ENCODE data around the gene ABCG4. TPM values are rescaled to one million over a fixed set of nuclear protein-coding genes. Genes with fewer than 3 reads are reported as not detected.

Gene ABCG4
- 0.08 and 0.23 TPM in 2 replicates for total RNA-seq

GRCh38 chr11:119149018-119149785 lies at the start of gene ABCG4:
Gene ABCG4, plus strand, starts transcription at chr11:119149052. Its CDS starts 914 bp downstream, at chr11:119149966.

DNA sequence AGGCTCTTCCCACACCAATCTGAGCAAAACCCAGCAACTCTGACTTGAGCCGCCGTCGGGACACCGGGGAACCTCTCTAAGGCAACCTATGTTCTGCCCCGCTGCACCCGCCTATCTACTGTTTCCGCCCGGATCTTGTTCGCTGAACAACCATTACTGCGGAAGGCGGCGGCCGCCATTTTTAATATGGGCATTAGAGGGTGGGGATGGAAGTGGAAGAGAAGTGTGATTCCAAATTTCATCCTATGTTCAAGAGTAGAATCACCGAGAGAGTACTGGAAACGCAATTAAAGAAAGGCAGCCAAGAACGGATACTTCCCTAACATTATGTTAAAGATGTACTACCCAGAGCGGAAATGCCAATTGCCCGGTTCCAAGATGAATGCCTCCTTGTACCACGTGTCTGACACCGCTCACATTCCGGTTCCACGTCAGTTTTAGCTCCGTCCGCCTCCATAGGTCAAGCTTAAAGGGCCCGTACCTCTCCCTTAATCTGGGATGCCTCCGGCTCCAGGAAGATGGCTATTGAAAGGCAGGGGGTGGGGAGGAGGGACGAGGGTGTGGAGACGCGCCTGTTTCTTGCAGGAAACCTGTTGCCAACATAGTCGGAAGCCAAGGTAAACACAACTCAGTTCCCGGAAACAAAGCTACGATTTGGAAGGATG lies 47.0 kb upstream of the ABCG4 start, which contains the start of gene DPAGT1:
TSS of gene DPAGT1 (minus strand) at position 95 of the 665 bp plus-strand sequence. CDS start 198 bp downstream, outside the sequence.

DNA sequence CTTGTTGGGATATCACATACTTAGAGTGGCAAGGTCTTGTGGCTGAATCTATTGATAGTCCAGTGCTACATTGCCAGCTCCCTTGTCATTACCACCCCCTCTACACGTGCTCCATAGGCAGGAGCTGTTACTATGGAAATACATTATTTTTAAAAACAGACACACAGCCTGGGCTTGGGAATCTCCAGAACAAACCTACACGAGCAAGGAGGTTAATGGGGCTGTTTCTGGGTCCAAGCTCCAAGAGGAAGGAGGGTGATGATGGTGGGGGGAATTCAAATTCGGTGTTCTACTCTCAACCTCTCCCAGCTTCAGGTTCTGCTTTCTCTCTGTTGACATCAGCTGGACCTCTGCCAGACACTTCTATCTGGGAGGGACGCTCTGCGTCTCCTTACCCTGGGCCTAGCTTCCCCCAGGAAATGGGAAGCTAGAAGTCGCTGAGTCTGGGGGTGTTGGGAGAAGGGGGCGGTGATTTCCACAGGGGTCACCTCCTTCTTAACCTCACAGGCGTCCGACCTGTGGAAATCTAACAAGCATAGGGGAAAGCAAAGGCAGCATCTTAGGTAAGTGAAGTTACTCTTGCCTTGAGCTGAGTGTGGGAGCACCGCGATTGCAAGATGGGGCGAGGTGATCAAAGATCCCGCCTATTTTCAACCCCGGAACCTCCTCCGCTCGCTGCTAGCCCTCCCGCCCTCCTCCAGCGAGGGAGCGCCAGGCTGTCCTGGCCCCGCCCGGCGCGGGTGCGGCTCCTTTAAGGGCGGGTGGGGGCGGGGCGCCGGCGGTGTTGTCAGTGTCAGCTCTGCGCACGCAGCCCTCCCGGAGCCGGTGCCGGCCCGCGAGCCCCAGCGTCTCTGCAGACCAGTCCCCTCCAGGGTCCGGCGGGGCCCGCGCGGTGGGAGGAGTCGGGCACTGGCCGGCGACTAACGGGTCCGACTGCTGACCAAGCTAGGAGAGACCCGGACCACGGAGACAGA lies 42.0 kb upstream of the ABCG4 start, which contains the start of gene C2CD2L:
TSS of gene C2CD2L (plus strand) at position 781 of the 974 bp plus-strand sequence. CDS start 398 bp downstream, outside the sequence.

GRCh38 chr11:119121008-119121810 lies 27.6 kb upstream of the ABCG4 start, which contains the start of gene HINFP:
Gene HINFP, plus strand, starts transcription at chr11:119121580. Its CDS starts 5,365 bp downstream, at chr11:119126945.

DNA sequence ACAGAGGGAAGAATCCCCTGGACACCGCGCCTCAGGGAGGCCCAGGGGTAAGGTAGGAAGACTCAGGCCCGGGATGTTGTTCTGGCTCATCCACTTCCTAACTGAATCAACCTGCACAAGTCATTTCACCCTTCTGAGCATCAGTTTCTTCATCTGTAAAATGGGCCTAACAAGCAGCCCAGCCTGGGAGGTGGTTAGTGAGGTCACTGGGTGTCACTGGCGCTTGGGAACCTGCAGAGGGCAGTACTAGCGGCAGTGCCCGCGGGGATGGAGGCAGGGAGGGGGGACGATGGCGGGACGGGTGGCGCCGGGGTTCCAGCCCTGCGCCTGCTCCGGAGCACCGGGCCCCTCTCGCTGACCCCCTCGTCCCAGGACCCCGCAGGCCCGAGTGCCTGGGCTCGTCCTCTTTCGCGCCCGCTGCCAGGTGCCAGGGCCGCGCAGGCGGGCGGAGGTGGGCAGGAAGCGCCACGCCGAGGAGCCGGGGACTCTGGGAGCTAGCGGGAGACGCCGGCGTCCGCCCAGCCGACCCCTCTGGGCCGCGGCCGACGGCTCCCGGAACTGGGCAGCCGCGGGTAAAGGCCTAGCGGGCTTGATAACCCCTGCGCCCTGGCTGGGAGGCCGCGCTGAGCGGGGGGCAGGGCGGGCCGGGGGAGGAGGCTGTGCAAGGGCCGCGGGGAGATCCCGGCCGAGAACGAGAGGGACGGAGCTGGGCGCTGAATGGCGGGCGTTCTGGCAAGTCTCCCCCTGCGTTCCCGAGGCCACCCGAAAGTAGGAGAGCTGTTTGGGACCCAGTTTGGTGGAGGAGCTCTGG lies 19.8 kb downstream of the ABCG4 start, which contains the start of gene NLRX1:
TSS of gene NLRX1 (plus strand) at position 255 of the 811 bp plus-strand sequence. CDS start 2,679 bp downstream, outside the sequence.

DNA sequence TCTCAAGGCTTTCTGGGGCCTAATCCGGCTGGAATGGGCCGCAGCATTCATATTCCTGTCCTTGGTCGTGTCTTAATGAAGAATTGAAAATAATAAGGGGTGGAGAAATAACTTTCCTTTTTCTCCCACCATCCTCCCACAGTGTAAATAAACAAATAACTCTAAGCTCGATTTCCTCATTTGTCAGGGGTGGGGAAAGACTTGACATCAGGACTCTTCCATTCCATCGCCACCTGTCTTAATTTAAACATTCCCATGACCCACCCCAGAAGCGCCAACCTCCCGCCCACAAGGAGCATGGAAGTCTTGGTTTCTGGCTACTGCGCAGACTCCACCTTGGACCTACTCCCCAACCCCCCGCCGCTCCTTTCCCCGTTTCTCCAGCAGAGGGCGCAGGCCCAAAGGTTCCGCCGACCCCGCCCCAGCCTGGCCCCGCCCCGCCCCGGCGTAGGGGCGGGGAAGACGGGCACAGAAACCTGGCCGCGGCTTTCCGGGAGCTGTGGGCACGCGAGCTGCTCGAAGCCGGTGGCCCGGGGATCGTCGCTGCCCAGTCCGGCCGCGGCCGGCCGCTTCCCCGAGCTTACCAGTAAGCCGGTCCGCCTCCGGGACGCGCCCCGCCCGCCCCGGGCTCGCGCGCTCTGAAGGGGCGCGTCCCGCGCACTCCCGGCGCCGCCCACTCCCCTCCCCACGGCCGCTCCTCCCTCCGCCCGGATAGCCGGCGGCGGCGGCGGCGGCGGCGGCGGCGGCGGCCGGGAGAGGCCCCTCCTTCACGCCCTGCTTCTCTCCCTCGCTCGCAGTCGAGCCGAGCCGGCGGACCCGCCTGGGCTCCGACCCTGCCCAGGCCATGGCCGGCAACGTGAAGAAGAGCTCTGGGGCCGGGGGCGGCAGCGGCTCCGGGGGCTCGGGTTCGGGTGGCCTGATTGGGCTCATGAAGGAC lies 57.0 kb downstream of the ABCG4 start, which contains the start of gene CBL:
TSS of gene CBL (plus strand) at position 766 of the 937 bp plus-strand sequence. CDS start at position 845, 79 bp downstream.

Other genes with a start within 250 kb of the ABCG4 start
- gene BCL9L, start 223.1 kb upstream of the ABCG4 start, total RNA-seq = 23.8 and 25.0 TPM in 2 replicates
- 0.30 TPM in 1 of 2 replicates, not detected in the other for gene UPK2, start 192.8 kb upstream of the ABCG4 start, total RNA-seq
- not detected in 2 replicates for gene FOXR1, start 177.3 kb upstream of the ABCG4 start, total RNA-seq
- 5.2 and 7.8 TPM in 2 replicates for gene CENATAC, start 150.9 kb upstream of the ABCG4 start, total RNA-seq
- gene RPS25, start 130.7 kb upstream of the ABCG4 start, total RNA-seq = 2,303 and 2,652 TPM in 2 replicates
- 85.4 and 97.8 TPM in 2 replicates for gene TRAPPC4, start 130.3 kb upstream of the ABCG4 start, total RNA-seq
- gene SLC37A4, start 118.2 kb upstream of the ABCG4 start, total RNA-seq = 22.0 and 24.0 TPM in 2 replicates
- gene HYOU1, start 91.8 kb upstream of the ABCG4 start, total RNA-seq = 214 and 216 TPM in 2 replicates
- 14.7 and 17.1 TPM in 2 replicates for gene VPS11, start 81.2 kb upstream of the ABCG4 start, total RNA-seq
- gene HMBS, start 64.2 kb upstream of the ABCG4 start, total RNA-seq = 22.5 and 29.3 TPM in 2 replicates
- gene DPAGT1, start 47.2 kb upstream of the ABCG4 start, total RNA-seq = 27.2 and 32.5 TPM in 2 replicates
- 4.5 and 7.3 TPM in 2 replicates for gene C2CD2L, start 41.7 kb upstream of the ABCG4 start, total RNA-seq
- 8.4 and 13.1 TPM in 2 replicates for gene HINFP, start 27.5 kb upstream of the ABCG4 start, total RNA-seq
- 13.6 and 18.8 TPM in 2 replicates for gene NLRX1, start 19.7 kb downstream of the ABCG4 start, total RNA-seq
- gene NHERF4, start 36.4 kb downstream of the ABCG4 start, total RNA-seq = 0.16 TPM in 1 of 2 replicates, not detected in the other
- 13.4 and 17.3 TPM in 2 replicates for gene CBL, start 57.3 kb downstream of the ABCG4 start, total RNA-seq
- 409 and 417 TPM in 2 replicates for gene MCAM, start 168.1 kb downstream of the ABCG4 start, total RNA-seq
- gene RNF26, start 185.5 kb downstream of the ABCG4 start, total RNA-seq = 8.2 and 15.8 TPM in 2 replicates
- 0.15 and 0.55 TPM in 2 replicates for gene C1QTNF5, start 191.8 kb downstream of the ABCG4 start, total RNA-seq
- not detected in 2 replicates for gene MFRP, start 197.7 kb downstream of the ABCG4 start, total RNA-seq
- 0.08 and 0.84 TPM in 2 replicates for gene USP2, start 232.6 kb downstream of the ABCG4 start, total RNA-seq

Data from hair follicular keratinocyte (primary cell).